HEK293 (cell line): ENCODE results near the gene IST1.

Experiments
- CTCF ChIP-seq: fragments of 450-650 bp; formaldehyde crosslinking; IDR thresholded peaks from 2 replicates; pipeline ENCODE4 v1.5.1; 2016; ENCODE audit warnings: missing biosample characterization, missing genetic modification characterization
- GFI1B ChIP-seq: fragments of 450-650 bp; formaldehyde crosslinking; IDR thresholded peaks from 2 replicates; pipeline ENCODE4 v1.5.1; 2016; ENCODE audit warnings: missing biosample characterization, missing genetic modification characterization
- GLIS1 ChIP-seq: fragments of 450-650 bp; formaldehyde crosslinking; IDR thresholded peaks from 2 replicates; pipeline ENCODE4 v1.5.1; 2016; ENCODE audit warnings: missing biosample characterization, missing genetic modification characterization
- WT1 ChIP-seq: fragments of 450-650 bp; formaldehyde crosslinking; IDR thresholded peaks from 2 replicates; pipeline ENCODE4 v1.5.1; 2016; ENCODE audit warnings: missing biosample characterization, missing genetic modification characterization
- ZBTB20 ChIP-seq: fragments of 450-650 bp; formaldehyde crosslinking; IDR thresholded peaks from 2 replicates; pipeline ENCODE4 v1.5.1; 2016; ENCODE audit warnings: missing biosample characterization, missing genetic modification characterization
- ZNF140 ChIP-seq: fragments of 450-650 bp; formaldehyde crosslinking; IDR thresholded peaks from 2 replicates; pipeline ENCODE4 v1.5.1; 2016; ENCODE audit warnings: missing biosample characterization, missing genetic modification characterization
- ZNF169 ChIP-seq: fragments of 450-650 bp; formaldehyde crosslinking; IDR thresholded peaks from 2 replicates; pipeline ENCODE4 v1.5.1; 2016; ENCODE audit warnings: missing biosample characterization, missing genetic modification characterization
- ZNF24 ChIP-seq: fragments of 450-650 bp; formaldehyde crosslinking; IDR thresholded peaks from 2 replicates; pipeline ENCODE4 v1.5.1; 2016; ENCODE audit warnings: missing biosample characterization, missing genetic modification characterization
- ZNF266 ChIP-seq: fragments of 450-650 bp; formaldehyde crosslinking; IDR thresholded peaks from 2 replicates; pipeline ENCODE4 v1.5.1; 2016; ENCODE audit warnings: missing biosample characterization, missing genetic modification characterization, low read depth
- ZNF280C ChIP-seq: fragments of 450-650 bp; formaldehyde crosslinking; IDR thresholded peaks from 2 replicates; pipeline ENCODE4 v1.5.1; 2016; ENCODE audit warnings: missing biosample characterization, missing genetic modification characterization
- ZNF660 ChIP-seq: fragments of 450-650 bp; IDR thresholded peaks from 2 replicates; pipeline ENCODE4 v1.5.1; 2018; ENCODE audit warnings: missing biosample characterization, mild to moderate bottlenecking, missing genetic modification characterization

- TF ChIP-seq ZNF660 (tag by site-specific recombination) (no peak), ZNF280C (tag by site-specific recombination) (no peak), WT1 (no peak), CTCF (tag by site-specific recombination) (no peak), ZNF169 (tag by site-specific recombination) (no peak), ZNF266 (tag by site-specific recombination) (no peak), ZBTB20 (tag by site-specific recombination) (no peak), GFI1B (tag by site-specific recombination) (no peak), ZNF24 (no peak), ZNF140 (tag by site-specific recombination) (no peak), GLIS1 (tag by site-specific recombination) (no peak)
Observed at GRCh38 chr16:71873199-71873598, 22.1 kb upstream of the IST1 start.
